ENCODE data around the gene RGS9.

RGS9 gene

GRCh38 chr17:65103896-65104295 is 33.3 kb upstream of the RGS9 start:
- Histone ChIP-seq H2BK12ac (ENCODE audit: low read length) (no peak overlapping the region), H3K14ac (ENCODE audit: low read length) (no peak overlapping the region), H2AFZ (ENCODE audit: low read length) (no peak overlapping the region), H3K4me2 (ENCODE audit: insufficient read depth, low read length, poor library complexity, severe bottlenecking) (no peak overlapping the region), H3K36me3 (replicated peaks in 1 of 2; ENCODE audit: control insufficient read depth in 2 of 2, insufficient read depth in 2 of 2, low read length in 2 of 2) (no peaks in the 10 kb centered on the region), H3K4me3 (ENCODE audit: low read length in 2 of 2) (no peak overlapping the region), H3K27me3 (ENCODE audit: control insufficient read depth in 3 of 3, insufficient read depth in 3 of 3, low read depth in 1 of 3, low read length in 3 of 3) (peaks cover 0 to 2% (median 0%) of the 10 kb centered on the region in 3 experiments), H2BK120ac (ENCODE audit: low read depth, low read length) (no peak overlapping the region), H3K4ac (ENCODE audit: low read length) (no peak overlapping the region), H3K4me1 (ENCODE audit: control insufficient read depth in 2 of 2, insufficient read depth in 1 of 2, low read depth in 1 of 2, low read length in 2 of 2) (peaks cover 9 to 12% of the 10 kb centered on the region in 2 donors), H2BK15ac (ENCODE audit: low read length) (no peak overlapping the region), H3K27ac (replicated peaks; ENCODE audit: low read length) (no peak overlapping the region), H3K23ac (ENCODE audit: low read depth, low read length, poor library complexity) (no peak overlapping the region), H2AK5ac (ENCODE audit: low read depth, low read length) (no peak overlapping the region), H3K9ac (ENCODE audit: low read depth, low read length, poor library complexity) (no peak overlapping the region), H3K18ac (ENCODE audit: low read length) (no peak overlapping the region), H4K91ac (ENCODE audit: low read depth, low read length, poor library complexity) (no peak overlapping the region), H4K8ac (ENCODE audit: low read depth, low read length) (no peak overlapping the region), H2BK5ac (ENCODE audit: low read length) (no peak overlapping the region), H3K9me3 (replicated peaks in 1 of 2; ENCODE audit: control insufficient read depth in 2 of 2, insufficient read depth in 1 of 2, low read depth in 1 of 2, low read length in 2 of 2) (no peaks in the 10 kb centered on the region), H3K79me1 (ENCODE audit: low read depth, low read length) (no peaks in the 10 kb centered on the region)
- WGBS, 2 donors (ENCODE audit: extremely low coverage in 2 of 2, insufficient read length in 2 of 2, insufficient replicate concordance in 1 of 2): no CpG with 5 or more reads among the region's 5 CpGs
- no peak for DNase-seq (ENCODE audit: low spot score)

DNA sequence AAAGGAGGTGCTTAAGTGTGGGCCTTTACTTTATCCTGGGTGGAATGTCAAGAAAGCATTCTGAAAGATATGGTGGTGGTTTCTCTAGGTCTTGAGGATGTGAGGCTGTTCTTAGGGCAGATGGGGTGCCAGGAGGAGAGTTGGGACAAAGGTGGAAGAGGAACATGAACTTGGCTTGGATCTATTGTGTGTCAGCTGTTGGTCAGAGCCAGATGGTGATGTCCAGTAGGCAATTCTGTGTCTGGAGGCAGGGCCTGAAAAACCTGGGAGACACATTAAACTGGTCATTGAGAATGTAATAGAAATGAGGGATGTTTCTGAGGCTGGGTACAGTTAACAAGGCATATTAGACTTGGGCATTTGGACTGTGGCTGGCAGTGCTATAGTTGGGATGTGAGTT is 32.6 kb upstream of the RGS9 start:
- H3K36me3 ChIP-seq (replicated peaks in 1 of 2; ENCODE audit: control insufficient read depth in 2 of 2, insufficient read depth in 2 of 2, low read length in 2 of 2): no peaks in the 10 kb centered on the region
- DNase-seq (ENCODE audit: low spot score): no peak
- H3K4ac ChIP-seq (ENCODE audit: low read length): no peak overlapping the region

GRCh38 chr17:65104973-65105372 is 32.2 kb upstream of the RGS9 start:
- Histone ChIP-seq H3K9ac (ENCODE audit: low read depth, low read length, poor library complexity) (no peak overlapping the region), H2BK15ac (ENCODE audit: low read length) (no peak overlapping the region), H3K36me3 (replicated peaks in 1 of 2; ENCODE audit: control insufficient read depth in 2 of 2, insufficient read depth in 2 of 2, low read length in 2 of 2) (no peaks in the 10 kb centered on the region), H3K27me3 (ENCODE audit: control insufficient read depth in 3 of 3, insufficient read depth in 3 of 3, low read depth in 1 of 3, low read length in 3 of 3) (peaks cover 0 to 2% (median 0%) of the 10 kb centered on the region in 3 experiments), H3K14ac (ENCODE audit: low read length) (no peak overlapping the region), H3K27ac (replicated peaks; ENCODE audit: low read length) (no peak overlapping the region), H4K91ac (ENCODE audit: low read depth, low read length, poor library complexity) (no peak overlapping the region), H3K79me1 (ENCODE audit: low read depth, low read length) (no peaks in the 10 kb centered on the region), H3K9me3 (replicated peaks in 1 of 2; ENCODE audit: control insufficient read depth in 2 of 2, insufficient read depth in 1 of 2, low read depth in 1 of 2, low read length in 2 of 2) (peaks cover 0 to 2% of the 10 kb centered on the region in 2 donors), H2BK12ac (ENCODE audit: low read length) (no peak overlapping the region), H3K4me2 (ENCODE audit: insufficient read depth, low read length, poor library complexity, severe bottlenecking) (no peak overlapping the region), H2BK120ac (ENCODE audit: low read depth, low read length) (no peak overlapping the region), H3K4ac (ENCODE audit: low read length) (no peak overlapping the region), H2BK5ac (ENCODE audit: low read length) (no peak overlapping the region), H2AK5ac (ENCODE audit: low read depth, low read length) (no peak overlapping the region), H3K23ac (ENCODE audit: low read depth, low read length, poor library complexity) (no peak overlapping the region), H3K18ac (ENCODE audit: low read length) (no peak overlapping the region), H3K4me1 (ENCODE audit: control insufficient read depth in 2 of 2, insufficient read depth in 1 of 2, low read depth in 1 of 2, low read length in 2 of 2) (peaks cover 9 to 11% of the 10 kb centered on the region in 2 donors), H4K8ac (ENCODE audit: low read depth, low read length) (no peak overlapping the region), H2AFZ (ENCODE audit: low read length) (no peak overlapping the region), H3K4me3 (ENCODE audit: low read length in 2 of 2) (no peak overlapping the region)
- WGBS, 2 donors (ENCODE audit: extremely low coverage in 2 of 2, insufficient read length in 2 of 2, insufficient replicate concordance in 1 of 2): no CpG with 5 or more reads among the region's 6 CpGs
- no peak for DNase-seq (ENCODE audit: low spot score)

More for the DNA sequence above, 32.6 kb upstream of the RGS9 start:
- Histone ChIP-seq H2BK15ac (ENCODE audit: low read length) (no peak overlapping the region), H2BK120ac (ENCODE audit: low read depth, low read length) (no peak overlapping the region), H3K9me3 (replicated peaks in 1 of 2; ENCODE audit: control insufficient read depth in 2 of 2, insufficient read depth in 1 of 2, low read depth in 1 of 2, low read length in 2 of 2) (no peaks in the 10 kb centered on the region), H3K4me1 (ENCODE audit: control insufficient read depth in 2 of 2, insufficient read depth in 1 of 2, low read depth in 1 of 2, low read length in 2 of 2) (peaks cover 9 to 12% of the 10 kb centered on the region in 2 donors), H3K14ac (ENCODE audit: low read length) (no peak overlapping the region), H2AK5ac (ENCODE audit: low read depth, low read length) (no peak overlapping the region), H3K4me2 (ENCODE audit: insufficient read depth, low read length, poor library complexity, severe bottlenecking) (no peak overlapping the region), H3K4me3 (ENCODE audit: low read length in 2 of 2) (no peak overlapping the region), H3K27me3 (ENCODE audit: control insufficient read depth in 3 of 3, insufficient read depth in 3 of 3, low read depth in 1 of 3, low read length in 3 of 3) (peaks cover 0 to 2% (median 0%) of the 10 kb centered on the region in 3 experiments), H2BK5ac (ENCODE audit: low read length) (no peak overlapping the region), H2BK12ac (ENCODE audit: low read length) (no peak overlapping the region), H2AFZ (ENCODE audit: low read length) (no peak overlapping the region), H4K8ac (ENCODE audit: low read depth, low read length) (no peak overlapping the region), H3K79me1 (ENCODE audit: low read depth, low read length) (no peaks in the 10 kb centered on the region), H3K27ac (replicated peaks; ENCODE audit: low read length) (no peak overlapping the region), H3K18ac (ENCODE audit: low read length) (no peak overlapping the region), H3K23ac (ENCODE audit: low read depth, low read length, poor library complexity) (no peak overlapping the region), H3K9ac (ENCODE audit: low read depth, low read length, poor library complexity) (no peak overlapping the region), H4K91ac (ENCODE audit: low read depth, low read length, poor library complexity) (no peak overlapping the region)

- Histone ChIP-seq H2AK5ac (ENCODE audit: low read depth, low read length) (no peak overlapping the region), H3K79me1 (ENCODE audit: low read depth, low read length) (no peaks in the 10 kb centered on the region), H3K18ac (ENCODE audit: low read length) (no peak overlapping the region), H3K4me2 (ENCODE audit: insufficient read depth, low read length, poor library complexity, severe bottlenecking) (no peak overlapping the region), H3K23ac (ENCODE audit: low read depth, low read length, poor library complexity) (no peak overlapping the region), H2BK5ac (ENCODE audit: low read length) (no peak overlapping the region), H3K27me3 (ENCODE audit: control insufficient read depth in 3 of 3, insufficient read depth in 3 of 3, low read depth in 1 of 3, low read length in 3 of 3) (no peaks in the 10 kb centered on the region), H3K27ac (replicated peaks; ENCODE audit: low read length) (no peak overlapping the region), H3K9ac (ENCODE audit: low read depth, low read length, poor library complexity) (no peak overlapping the region), H3K4me3 (ENCODE audit: low read length in 2 of 2) (no peak overlapping the region), H2BK120ac (ENCODE audit: low read depth, low read length) (no peak overlapping the region), H3K14ac (ENCODE audit: low read length) (no peak overlapping the region), H3K4me1 (ENCODE audit: control insufficient read depth in 2 of 2, insufficient read depth in 1 of 2, low read depth in 1 of 2, low read length in 2 of 2) (peaks cover 7 to 9% of the 10 kb centered on the region in 2 donors), H2BK15ac (ENCODE audit: low read length) (no peak overlapping the region), H2BK12ac (ENCODE audit: low read length) (no peak overlapping the region), H3K9me3 (replicated peaks in 1 of 2; ENCODE audit: control insufficient read depth in 2 of 2, insufficient read depth in 1 of 2, low read depth in 1 of 2, low read length in 2 of 2) (peaks cover 0 to 2% of the 10 kb centered on the region in 2 donors), H4K91ac (ENCODE audit: low read depth, low read length, poor library complexity) (no peak overlapping the region), H3K4ac (ENCODE audit: low read length) (no peak overlapping the region), H4K8ac (ENCODE audit: low read depth, low read length) (no peak overlapping the region), H2AFZ (ENCODE audit: low read length) (no peak overlapping the region), H3K36me3 (replicated peaks in 1 of 2; ENCODE audit: control insufficient read depth in 2 of 2, insufficient read depth in 2 of 2, low read length in 2 of 2) (no peaks in the 10 kb centered on the region)
- no CpG with 5 or more reads among the region's 6 CpGs for WGBS, 2 donors (ENCODE audit: extremely low coverage in 2 of 2, insufficient read length in 2 of 2, insufficient replicate concordance in 1 of 2)
- no peak for DNase-seq (ENCODE audit: low spot score)
Measured at GRCh38 chr17:65108152-65108551, 29.0 kb upstream of the RGS9 start.

Data from neuronal stem cell (in vitro differentiated cells).